ENCODE results near the gene EFNA5.

EFNA5 gene

DNA sequence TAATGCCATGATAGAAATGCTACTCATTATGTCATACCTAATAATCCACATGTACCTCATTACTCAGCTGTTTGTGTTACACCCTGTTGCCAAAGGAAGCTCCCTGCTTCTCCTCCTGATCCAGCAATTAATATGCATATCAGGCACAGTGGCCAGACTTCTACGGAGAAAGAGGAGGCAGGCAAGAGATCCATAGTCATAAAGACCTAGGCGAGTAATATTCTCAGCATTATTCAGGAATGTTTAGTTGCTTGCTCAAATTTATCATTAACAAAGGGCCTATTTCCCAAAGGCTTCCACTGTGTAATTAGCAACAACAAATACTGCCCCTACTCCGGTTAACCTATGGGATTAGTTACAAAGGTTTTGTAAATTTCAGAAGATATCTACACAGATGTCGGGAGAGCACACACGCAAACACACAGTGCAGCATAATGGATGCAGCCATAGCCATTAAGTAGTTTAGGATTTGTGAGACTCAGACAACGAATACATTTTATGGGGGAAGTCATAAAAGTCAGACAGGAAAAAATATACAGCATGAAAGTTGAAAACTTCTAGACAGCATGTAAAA lies 192.6 kb downstream of the EFNA5 start:
- Histone ChIP-seq H4K20me1 (ENCODE audit: insufficient read depth, low read length) (no peaks in the 10 kb centered on the region), H3K27ac (ENCODE audit: low read length) (no peak overlapping the region), H3K9ac (ENCODE audit: low read depth, low read length) (no peak overlapping the region), H3K4me3 (ENCODE audit: low read depth in 1 of 2, low read length in 2 of 2) (no peak overlapping the region), H3K9me3 (ENCODE audit: insufficient read depth, low read length, severe bottlenecking) (no peaks in the 10 kb centered on the region), H3K4me2 (ENCODE audit: insufficient read depth, low read length) (no peak overlapping the region), H2AFZ (ENCODE audit: low read depth, low read length) (no peak overlapping the region), H3K27me3 (ENCODE audit: insufficient read depth, low read length, poor library complexity) (no peaks in the 10 kb centered on the region), H3K36me3 (ENCODE audit: insufficient read depth, low read length) (no peaks in the 10 kb centered on the region), H3K4me1 (ENCODE audit: insufficient read depth, low read length) (no peaks in the 10 kb centered on the region), H3K79me2 (ENCODE audit: insufficient read depth, low read length) (no peaks in the 10 kb centered on the region)
- TF ChIP-seq, protein P1, sequence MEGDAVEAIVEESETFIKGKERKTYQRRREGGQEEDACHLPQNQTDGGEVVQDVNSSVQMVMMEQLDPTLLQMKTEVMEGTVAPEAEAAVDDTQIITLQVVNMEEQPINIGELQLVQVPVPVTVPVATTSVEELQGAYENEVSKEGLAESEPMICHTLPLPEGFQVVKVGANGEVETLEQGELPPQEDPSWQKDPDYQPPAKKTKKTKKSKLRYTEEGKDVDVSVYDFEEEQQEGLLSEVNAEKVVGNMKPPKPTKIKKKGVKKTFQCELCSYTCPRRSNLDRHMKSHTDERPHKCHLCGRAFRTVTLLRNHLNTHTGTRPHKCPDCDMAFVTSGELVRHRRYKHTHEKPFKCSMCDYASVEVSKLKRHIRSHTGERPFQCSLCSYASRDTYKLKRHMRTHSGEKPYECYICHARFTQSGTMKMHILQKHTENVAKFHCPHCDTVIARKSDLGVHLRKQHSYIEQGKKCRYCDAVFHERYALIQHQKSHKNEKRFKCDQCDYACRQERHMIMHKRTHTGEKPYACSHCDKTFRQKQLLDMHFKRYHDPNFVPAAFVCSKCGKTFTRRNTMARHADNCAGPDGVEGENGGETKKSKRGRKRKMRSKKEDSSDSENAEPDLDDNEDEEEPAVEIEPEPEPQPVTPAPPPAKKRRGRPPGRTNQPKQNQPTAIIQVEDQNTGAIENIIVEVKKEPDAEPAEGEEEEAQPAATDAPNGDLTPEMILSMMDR (IDR thresholded peaks at IDR 0.05; ENCODE audit: borderline replicate concordance, extremely low read depth, low read length, poor library complexity, severe bottlenecking): no peak
- TF ChIP-seq EZH2 (IDR thresholded peaks at IDR 0.05; ENCODE audit: borderline replicate concordance, low read depth, low read length, severe bottlenecking): no peak
- DNase-seq (no peak), ATAC-seq (ENCODE audit: insufficient read depth, low read depth) (no peak)

DNA sequence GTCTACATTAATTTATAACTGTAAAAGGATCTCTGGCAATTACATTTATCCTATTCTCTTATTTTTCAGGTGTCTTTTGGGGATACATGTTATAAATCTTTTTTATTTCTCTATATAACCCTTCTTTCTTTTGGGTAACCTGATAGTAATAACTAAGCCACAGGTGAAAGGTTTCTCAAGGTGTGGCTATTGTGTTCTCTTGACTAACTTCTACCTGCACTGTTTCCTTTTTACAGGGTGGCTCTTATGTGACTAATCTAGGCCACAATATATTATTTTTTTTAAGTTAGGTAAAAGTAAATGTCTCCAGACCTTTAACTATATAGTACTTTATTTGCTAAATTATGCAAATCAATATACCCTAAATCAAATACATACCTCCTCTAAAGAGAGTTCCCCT lies 193.2 kb downstream of the EFNA5 start:
- DNase-seq (no peak), ATAC-seq (ENCODE audit: insufficient read depth, low read depth) (no peak)
- TF ChIP-seq, protein P1 (IDR thresholded peaks at IDR 0.05; ENCODE audit: borderline replicate concordance, extremely low read depth, low read length, poor library complexity, severe bottlenecking): no peak
- no peak for TF ChIP-seq EZH2 (IDR thresholded peaks at IDR 0.05; ENCODE audit: borderline replicate concordance, low read depth, low read length, severe bottlenecking)
- no peak overlapping the region for H3K27ac ChIP-seq (ENCODE audit: low read length)
- H3K9me3 ChIP-seq (ENCODE audit: insufficient read depth, low read length, severe bottlenecking): no peaks in the 10 kb centered on the region
- no peak overlapping the region for H2AFZ ChIP-seq (ENCODE audit: low read depth, low read length)
- H3K4me1 ChIP-seq (ENCODE audit: insufficient read depth, low read length): no peaks in the 10 kb centered on the region
- H3K36me3 ChIP-seq (ENCODE audit: insufficient read depth, low read length): no peaks in the 10 kb centered on the region
- no peak overlapping the region for H3K4me2 ChIP-seq (ENCODE audit: insufficient read depth, low read length)
- no peaks in the 10 kb centered on the region for H3K79me2 ChIP-seq (ENCODE audit: insufficient read depth, low read length)
- no peaks in the 10 kb centered on the region for H3K27me3 ChIP-seq (ENCODE audit: insufficient read depth, low read length, poor library complexity)
- H3K4me3 ChIP-seq (ENCODE audit: low read depth in 1 of 2, low read length in 2 of 2): no peak overlapping the region
- no peak overlapping the region for H3K9ac ChIP-seq (ENCODE audit: low read depth, low read length)
- no peaks in the 10 kb centered on the region for H4K20me1 ChIP-seq (ENCODE audit: insufficient read depth, low read length)

- no peaks in the 10 kb centered on the region for H4K20me1 ChIP-seq (ENCODE audit: insufficient read depth, low read length)
- no peak overlapping the region for H3K4me2 ChIP-seq (ENCODE audit: insufficient read depth, low read length)
- H3K27ac ChIP-seq (ENCODE audit: low read length): no peak overlapping the region
- ATAC-seq (ENCODE audit: insufficient read depth, low read depth) (peak; percentile 44; the same call in 1 of the 3 replicates), DNase-seq (no peak)
- no peak overlapping the region for H2AFZ ChIP-seq (ENCODE audit: low read depth, low read length)
- no peak overlapping the region for H3K4me3 ChIP-seq (ENCODE audit: low read depth in 1 of 2, low read length in 2 of 2)
- TF ChIP-seq, protein P1 (IDR thresholded peaks at IDR 0.05; ENCODE audit: borderline replicate concordance, extremely low read depth, low read length, poor library complexity, severe bottlenecking): no peak
- no peak for TF ChIP-seq EZH2 (IDR thresholded peaks at IDR 0.05; ENCODE audit: borderline replicate concordance, low read depth, low read length, severe bottlenecking)
- no peaks in the 10 kb centered on the region for H3K4me1 ChIP-seq (ENCODE audit: insufficient read depth, low read length)
- H3K9me3 ChIP-seq (ENCODE audit: insufficient read depth, low read length, severe bottlenecking): no peaks in the 10 kb centered on the region
- no peaks in the 10 kb centered on the region for H3K36me3 ChIP-seq (ENCODE audit: insufficient read depth, low read length)
- H3K9ac ChIP-seq (ENCODE audit: low read depth, low read length): no peak overlapping the region
- no peaks in the 10 kb centered on the region for H3K79me2 ChIP-seq (ENCODE audit: insufficient read depth, low read length)
- H3K27me3 ChIP-seq (ENCODE audit: insufficient read depth, low read length, poor library complexity): no peaks in the 10 kb centered on the region
These were observed 194.0 kb downstream of the EFNA5 start for GRCh38 chr5:107476783-107477182.

Data from DND-41 (cell line).